Measurements from ENCODE around the gene SLC49A3.

GRCh38 chr4:677431-678293 is 11.3 kb downstream of the SLC49A3 start:
- TF ChIP-seq CTCF (IDR thresholded peaks at IDR 0.05) (no peak), POLR2A (IDR thresholded peaks at IDR 0.05) (no peak), POLR2AphosphoS5 (IDR thresholded peaks at IDR 0.05) (no peak)
